A549 (cell line): ENCODE results near the gene DHRS7C. TPM values are rescaled to one million over a fixed set of nuclear protein-coding genes. Genes with fewer than 3 reads are reported as not detected.

Experiments
- ATAC-seq, 2 experiments: fragments of 200-7000 bp in 1 of 2; fragments of >200 bp in 1 of 2; cut with Nextera tagmentation in 1 of 2; cut with Tn5 transposase in 1 of 2; 3 replicates each; pipeline versions ENCODE4 v1.8.0 to v1.9.1; 2018 to 2020; ENCODE audit warnings: mild to moderate bottlenecking in 1 of 2, moderate library complexity in 1 of 2
- CTCF ChIA-PET: fragments of 300-600 bp; sonication (Branson Sonifier 250); formaldehyde crosslinking; extraction: SDS; loops from one replicate; lab custom pipeline; 2021; ENCODE audit warnings: antibody characterized with exemption, inconsistent platforms; lab: Yijun Ruan, JAX
- POLR2A ChIA-PET: fragments of 350-600 bp; formaldehyde crosslinking; extraction: SDS; loops from one replicate; lab custom pipeline; 2021; ENCODE audit warnings: antibody characterized with exemption, inconsistent platforms; lab: Yijun Ruan, JAX
- DNase-seq, 2 experiments: peaks; one replicate each; pipeline versions ENCODE4 v3.0.0 to v3.0.0-alpha.2; 2011 to 2016; ENCODE audit warnings: low read depth in 1 of 2, low spot score in 1 of 2
- FAIRE-seq: peaks from 2 replicates; lab custom pipeline; 2011; peaks lifted over from hg19 to GRCh38; lab: Jason Lieb, UNC
- H3K27ac ChIP-seq, 2 experiments: fragments of >200 bp; sonication (Bioruptor Twin); formaldehyde crosslinking; 3 replicates each; pipeline ENCODE4 v1.5.1; 2016 to 2017
- H3K4me1 ChIP-seq: fragments of >200 bp; sonication (Bioruptor Twin); formaldehyde crosslinking; 3 replicates; pipeline ENCODE4 v1.6.1; 2016
- H3K4me2 ChIP-seq: fragments of >200 bp; sonication (Bioruptor Twin); formaldehyde crosslinking; 3 replicates; pipeline ENCODE4 v1.6.1; 2016
- H3K4me3 ChIP-seq: fragments of >200 bp; sonication (Bioruptor Twin); formaldehyde crosslinking; 3 replicates; pipeline ENCODE4 v1.5.1; 2016
- H3K9me3 ChIP-seq: fragments of >200 bp; sonication (Bioruptor Twin); formaldehyde crosslinking; 3 replicates; pipeline ENCODE4 v1.6.1; 2016
- ATOH8 ChIP-seq: fragments of 250-450 bp; sonication (Bioruptor Pico); IDR thresholded peaks from 2 replicates; pipeline ENCODE4 v1.5.0; 2020; ENCODE audit warnings: low read depth, mild to moderate bottlenecking, moderate library complexity
- BHLHE40 ChIP-seq: IDR thresholded peaks from 2 replicates; pipeline ENCODE4 v1.6.1; 2012; ENCODE audit warnings: low read depth, low read length, inconsistent platforms
- CBX8 ChIP-seq: fragments of 200-600 bp; sonication (generic); IDR thresholded peaks from 2 replicates; pipeline ENCODE4 v1.6.1; 2016
- CEBPB ChIP-seq, 2 experiments: fragments of >200 bp in 1 of 2; sonication (Bioruptor Twin) in 1 of 2; formaldehyde crosslinking in 1 of 2; IDR thresholded peaks; 2 replicates each; pipeline ENCODE4 v1.6.1; 2012 to 2016
- E2F6 ChIP-seq: IDR thresholded peaks from 2 replicates; pipeline ENCODE4 v1.6.1; 2012; ENCODE audit warnings: low read depth, borderline replicate concordance
- ELK1 ChIP-seq: fragments of 150-350 bp; IDR thresholded peaks from 2 replicates; pipeline ENCODE4 v1.6.1; 2014; ENCODE audit warnings: low read depth, mild to moderate bottlenecking, low read length
- EP300 ChIP-seq, 2 experiments: fragments of >200 bp; sonication (Bioruptor Twin); formaldehyde crosslinking; IDR thresholded peaks; 2 replicates in 1 of 2; 3 replicates in 1 of 2; pipeline ENCODE4 v1.6.1; 2016 to 2017
- ESRRA ChIP-seq: fragments of 150-350 bp; IDR thresholded peaks from 2 replicates; pipeline ENCODE4 v1.6.1; 2014; ENCODE audit warnings: mild to moderate bottlenecking, low read length, borderline replicate concordance
- FOSB ChIP-seq: fragments of 250-450 bp; sonication (Bioruptor Pico); IDR thresholded peaks from 2 replicates; pipeline ENCODE4 v1.5.0; 2020; ENCODE audit warnings: mild to moderate bottlenecking, moderate library complexity
- FOSL2 ChIP-seq, 2 experiments: fragments of 450-650 bp in 1 of 2; fragments of >200 bp in 1 of 2; sonication (Bioruptor Twin) in 1 of 2; formaldehyde crosslinking; IDR thresholded peaks; 2 replicates each; pipeline versions ENCODE4 v1.5.0 to v1.6.1; 2016 to 2020; ENCODE audit warnings: mild to moderate bottlenecking in 1 of 2, moderate library complexity in 1 of 2
- FOXS1 ChIP-seq: fragments of 250-450 bp; sonication (Bioruptor Pico); IDR thresholded peaks from 2 replicates; pipeline ENCODE4 v1.5.0; 2020; ENCODE audit warnings: mild to moderate bottlenecking, moderate library complexity
- HEYL ChIP-seq: fragments of 250-450 bp; sonication (Bioruptor Pico); IDR thresholded peaks from 2 replicates; pipeline ENCODE4 v1.8.0; 2021; ENCODE audit warnings: mild to moderate bottlenecking, moderate library complexity
- HOXB5 ChIP-seq: fragments of 250-450 bp; sonication (Bioruptor Pico); IDR thresholded peaks from 2 replicates; pipeline ENCODE4 v1.5.0; 2020; ENCODE audit warnings: mild to moderate bottlenecking, moderate library complexity
- JUN ChIP-seq, 2 experiments: fragments of >200 bp; sonication (Bioruptor Twin); formaldehyde crosslinking; IDR thresholded peaks; 2 replicates in 1 of 2; 3 replicates in 1 of 2; pipeline ENCODE4 v1.6.1; 2016 to 2017
- JUNB ChIP-seq: fragments of >200 bp; sonication (Bioruptor Twin); formaldehyde crosslinking; IDR thresholded peaks from 2 replicates; pipeline ENCODE4 v1.6.1; 2016
- NFE2L2 ChIP-seq: fragments of 150-350 bp; conservative IDR thresholded peaks from 2 replicates; pipeline ENCODE4 v1.6.1; 2014; ENCODE audit warnings: low read length
- NPAS2 ChIP-seq: fragments of 250-450 bp; sonication (Bioruptor Pico); IDR thresholded peaks from 2 replicates; pipeline ENCODE4 v1.8.0; 2022; ENCODE audit warnings: mild to moderate bottlenecking, moderate library complexity, borderline replicate concordance
- PHF8 ChIP-seq: fragments of 200-600 bp; sonication (generic); IDR thresholded peaks from 2 replicates; pipeline ENCODE4 v1.6.1; 2016; ENCODE audit warnings: low read depth, mild to moderate bottlenecking, antibody characterized with exemption, moderate library complexity, borderline replicate concordance
- RAD21 ChIP-seq, 2 experiments: fragments of >200 bp in 1 of 2; sonication (Bioruptor Twin) in 1 of 2; formaldehyde crosslinking in 1 of 2; IDR thresholded peaks in 1 of 2; conservative IDR thresholded peaks in 1 of 2; 2 replicates in 1 of 2; 3 replicates in 1 of 2; pipeline ENCODE4 v1.6.1; 2012 to 2018; ENCODE audit warnings: inconsistent platforms in 1 of 2
- RFX5 ChIP-seq: fragments of 450-650 bp; IDR thresholded peaks from 2 replicates; pipeline ENCODE4 v1.7.1; 2014; ENCODE audit warnings: antibody characterized with exemption, mild to moderate bottlenecking, moderate library complexity
- SMC3 ChIP-seq: fragments of >200 bp; sonication (Bioruptor Twin); formaldehyde crosslinking; IDR thresholded peaks from 3 replicates; pipeline ENCODE4 v1.6.1; 2018; ENCODE audit warnings: inconsistent platforms
- ZNF302 ChIP-seq: fragments of 250-450 bp; sonication (Bioruptor Pico); IDR thresholded peaks from 2 replicates; pipeline ENCODE4 v1.9.0; 2021; ENCODE audit warnings: inconsistent platforms, mild to moderate bottlenecking, moderate library complexity
- WGBS: methylation state at CpG from one replicate; pipeline ENCODE4 v1.1.6; 2017; ENCODE audit errors: missing lambda C conversion rate; 5-methylcytosine and 5-hydroxymethylcytosine counted together
- polyA plus RNA-seq, 4 experiments: library from polyadenylated mRNA; depleted of rRNA in 3 of 4; stranded (reverse); fragments of >200 nt; fragmentation: RNase III in 1 of 4; extraction: RNeasy Plus Mini Kit Qiagen cat#74134 plus additional on column Dnase treatment in 1 of 4; gene quantifications; 2 replicates in 3 of 4; 3 replicates in 1 of 4; pipeline ENCODE4 v1.2.3, GENCODE V29; 2011 to 2017
- TF ChIP-seq, protein P1 (sequence below): IDR thresholded peaks from 2 replicates; pipeline ENCODE4 v1.6.1; 2012
- TF ChIP-seq, protein P2 (sequence below): fragments of >200 bp; sonication (Bioruptor Twin); formaldehyde crosslinking; IDR thresholded peaks from 3 replicates; pipeline ENCODE4 v1.5.1; 2016

Gene DHRS7C
- polyA plus RNA-seq, 2 of the 4 experiments (the other 2 are of a cell fraction): not detected

- ChIA-PET CTCF (interaction anchor here (0.7 to 19.0 kb wide), 10 partner anchors 10 to 397 kb away, joined by 3 to 344 read pairs (median 4); no protein-coding TSS in a partner anchor), POLR2A (interaction anchor here (1.0 kb wide), 1 partner anchor 108 kb away, joined by 4 read pairs; no protein-coding TSS in a partner anchor)
- no peaks in the 10 kb centered on the region for H3K9me3 ChIP-seq
- no peak overlapping the region for H3K4me3 ChIP-seq
- FAIRE-seq (peak; percentile 51), ATAC-seq (peak in 1 of 2 experiments; percentile 46; a peak in 2 of 6 replicates), DNase-seq (peak; percentile 46 to 69)
- H3K27ac ChIP-seq: peak overlapping the region; percentile 62 to 84
- H3K4me1 ChIP-seq: peaks cover 13% of the 10 kb centered on the region
- TF ChIP-seq FOSL2 (IDR thresholded peaks at IDR 0.05): peak; percentile 51; the same call in 1 of the 2 replicates
- TF ChIP-seq FOSL2 (CRISPR knock-in tag; IDR thresholded peaks at IDR 0.05): peak; percentile 74
- TF ChIP-seq JUNB: peak; percentile 33; the same call in 1 of the 2 replicates
- TF ChIP-seq ZNF302 (CRISPR knock-in tag): no peak
- no peak for TF ChIP-seq ATOH8 (CRISPR knock-in tag)
- peak; percentile 35; the same call in 1 of the 2 replicates for TF ChIP-seq NFE2L2
- H3K4me2 ChIP-seq: peak overlapping the region; percentile 25; the same call in 2 of the 3 replicates
- 65% methylated on average over 11 of the region's 11 CpGs for WGBS
Measured at GRCh38 chr17:9729735-9730420, 61.5 kb downstream of the DHRS7C start.

DNA sequence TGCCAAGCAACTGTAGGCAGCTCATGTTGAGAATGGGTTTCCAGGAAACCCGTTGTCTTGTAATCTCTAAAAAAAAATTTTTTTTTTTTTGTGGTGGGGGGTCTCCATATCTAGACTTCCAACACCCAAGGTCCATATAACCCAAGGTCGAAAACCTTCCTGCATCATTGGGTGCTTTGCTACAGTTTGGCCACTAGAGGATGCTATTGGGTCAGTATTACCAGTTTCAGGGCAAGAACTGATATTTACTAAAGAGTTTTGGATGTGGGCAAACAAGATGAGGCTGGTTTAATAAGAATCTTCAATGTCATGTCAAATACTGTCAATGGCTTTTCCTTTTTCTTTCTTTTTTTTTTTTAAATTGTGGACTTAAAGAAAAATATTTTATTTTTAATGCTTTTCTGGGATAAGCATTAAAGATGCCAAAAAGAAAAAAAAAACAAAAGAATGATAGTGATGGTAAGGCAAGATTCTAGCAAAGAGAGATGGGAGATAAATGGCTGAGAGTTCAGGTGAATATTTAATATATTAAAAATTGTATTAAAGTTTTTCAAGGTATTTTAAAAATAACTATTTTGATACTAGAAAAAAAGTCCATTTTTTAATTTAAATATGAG lies 62.2 kb downstream of the DHRS7C start:
- H3K4me3 ChIP-seq: no peak overlapping the region
- ChIA-PET POLR2A (interaction anchor here (1.0 kb wide), 1 partner anchor 109 kb away, joined by 4 read pairs; no protein-coding TSS in a partner anchor), CTCF (interaction anchor here (0.6 to 19.0 kb wide), 64 partner anchors 9 to 888 kb away, joined by 3 to 344 read pairs (median 5); no protein-coding TSS in a partner anchor)
- H3K9me3 ChIP-seq: no peaks in the 10 kb centered on the region
- H3K4me2 ChIP-seq: peak overlapping the region; percentile 25; the same call in 1 of the 3 replicates
- FAIRE-seq (peak; percentile 93), ATAC-seq (peak; percentile 54 to 77; a peak in 4 of 6 replicates), DNase-seq (peak; percentile 78 to 83)
- peak overlapping the region; percentile 62 to 84 for H3K27ac ChIP-seq
- 3% methylated on average over 2 of the region's 2 CpGs for WGBS
- TF ChIP-seq FOXS1 (no peak), CEBPB (IDR thresholded peaks at IDR 0.05) (0 out of 4 replicates have a peak, but pooled peaks of 1 of the 2 experiments have one; percentile 9), HEYL (CRISPR knock-in tag) (no peak), PHF8 (no peak), EP300 (IDR thresholded peaks at IDR 0.05) (no peak), E2F6 (no peak), NPAS2 (no peak), RFX5 (no peak), CBX8 (no peak), ELK1 (no peak), RAD21 (conservative IDR thresholded peaks at IDR 0.05 in 1 of 2, IDR thresholded peaks at IDR 0.05 in 1 of 2) (peak; percentile 99 to 100), HOXB5 (CRISPR knock-in tag) (no peak), SMC3 (peak; percentile 97), FOSB (CRISPR knock-in tag) (no peak), ESRRA (0 out of 2 replicates have a peak, but pooled peaks have one; percentile 47), BHLHE40 (no peak), JUN (IDR thresholded peaks at IDR 0.05) (no peak)
- TF ChIP-seq, protein P1, sequence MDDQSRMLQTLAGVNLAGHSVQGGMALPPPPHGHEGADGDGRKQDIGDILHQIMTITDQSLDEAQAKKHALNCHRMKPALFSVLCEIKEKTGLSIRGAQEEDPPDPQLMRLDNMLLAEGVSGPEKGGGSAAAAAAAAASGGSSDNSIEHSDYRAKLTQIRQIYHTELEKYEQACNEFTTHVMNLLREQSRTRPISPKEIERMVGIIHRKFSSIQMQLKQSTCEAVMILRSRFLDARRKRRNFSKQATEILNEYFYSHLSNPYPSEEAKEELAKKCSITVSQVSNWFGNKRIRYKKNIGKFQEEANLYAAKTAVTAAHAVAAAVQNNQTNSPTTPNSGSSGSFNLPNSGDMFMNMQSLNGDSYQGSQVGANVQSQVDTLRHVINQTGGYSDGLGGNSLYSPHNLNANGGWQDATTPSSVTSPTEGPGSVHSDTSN: no peak
- TF ChIP-seq, protein P2, sequence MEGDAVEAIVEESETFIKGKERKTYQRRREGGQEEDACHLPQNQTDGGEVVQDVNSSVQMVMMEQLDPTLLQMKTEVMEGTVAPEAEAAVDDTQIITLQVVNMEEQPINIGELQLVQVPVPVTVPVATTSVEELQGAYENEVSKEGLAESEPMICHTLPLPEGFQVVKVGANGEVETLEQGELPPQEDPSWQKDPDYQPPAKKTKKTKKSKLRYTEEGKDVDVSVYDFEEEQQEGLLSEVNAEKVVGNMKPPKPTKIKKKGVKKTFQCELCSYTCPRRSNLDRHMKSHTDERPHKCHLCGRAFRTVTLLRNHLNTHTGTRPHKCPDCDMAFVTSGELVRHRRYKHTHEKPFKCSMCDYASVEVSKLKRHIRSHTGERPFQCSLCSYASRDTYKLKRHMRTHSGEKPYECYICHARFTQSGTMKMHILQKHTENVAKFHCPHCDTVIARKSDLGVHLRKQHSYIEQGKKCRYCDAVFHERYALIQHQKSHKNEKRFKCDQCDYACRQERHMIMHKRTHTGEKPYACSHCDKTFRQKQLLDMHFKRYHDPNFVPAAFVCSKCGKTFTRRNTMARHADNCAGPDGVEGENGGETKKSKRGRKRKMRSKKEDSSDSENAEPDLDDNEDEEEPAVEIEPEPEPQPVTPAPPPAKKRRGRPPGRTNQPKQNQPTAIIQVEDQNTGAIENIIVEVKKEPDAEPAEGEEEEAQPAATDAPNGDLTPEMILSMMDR: peak; percentile 100
- TF ChIP-seq, all 56 proteins: peak for 5
- H3K4me1 ChIP-seq: peaks cover 13% of the 10 kb centered on the region
